ENCODE measurements around the gene TNNT3.
"Not testable (repeated sequence)": the region's sequence is repeated elsewhere in the genome, so short reads cannot be mapped to it uniquely, and the experiment has no call there.

Gene TNNT3

DNA sequence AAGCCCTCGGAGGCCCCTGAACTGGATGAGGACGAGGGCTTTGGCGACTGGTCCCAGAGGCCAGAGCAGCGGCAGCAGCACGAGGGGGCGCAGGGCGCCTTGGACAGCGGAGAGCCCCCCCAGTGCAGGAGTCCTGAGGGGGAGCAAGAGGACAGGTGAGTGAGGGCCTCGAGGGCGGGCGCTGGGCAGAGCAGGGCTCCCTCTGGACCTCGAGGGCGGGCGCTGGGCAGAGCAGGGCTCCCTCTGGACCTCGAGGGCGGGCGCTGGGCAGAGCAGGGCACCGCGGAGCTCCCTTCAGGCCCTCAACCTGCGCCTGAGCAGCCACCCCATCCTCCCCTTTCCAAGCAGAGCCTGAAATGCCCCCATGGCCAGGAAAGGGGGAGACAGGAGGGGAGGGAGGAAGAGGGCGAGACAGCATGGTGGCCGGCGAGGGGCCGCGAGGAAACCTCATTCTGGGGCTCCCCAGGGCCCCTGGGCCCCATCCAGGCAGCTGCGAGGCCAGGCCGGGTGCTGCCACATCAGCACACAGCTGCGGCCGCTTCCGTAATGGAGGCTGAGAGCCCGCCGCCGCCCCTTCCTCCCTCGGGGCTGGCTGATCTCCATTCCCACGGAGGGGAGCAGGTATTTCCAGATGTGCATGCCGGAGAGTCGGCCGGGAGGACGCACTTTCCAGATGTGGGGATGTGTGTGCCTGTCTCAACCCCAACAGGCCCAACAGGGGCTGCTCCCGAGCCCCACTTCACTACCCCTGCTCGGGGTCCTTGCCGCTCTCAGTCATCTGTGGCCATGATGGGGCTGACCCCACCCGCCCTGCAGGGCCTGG lies 37.9 kb upstream of the TNNT3 start:
- no peak for DNase-seq (ENCODE audit: low read depth)

DNA sequence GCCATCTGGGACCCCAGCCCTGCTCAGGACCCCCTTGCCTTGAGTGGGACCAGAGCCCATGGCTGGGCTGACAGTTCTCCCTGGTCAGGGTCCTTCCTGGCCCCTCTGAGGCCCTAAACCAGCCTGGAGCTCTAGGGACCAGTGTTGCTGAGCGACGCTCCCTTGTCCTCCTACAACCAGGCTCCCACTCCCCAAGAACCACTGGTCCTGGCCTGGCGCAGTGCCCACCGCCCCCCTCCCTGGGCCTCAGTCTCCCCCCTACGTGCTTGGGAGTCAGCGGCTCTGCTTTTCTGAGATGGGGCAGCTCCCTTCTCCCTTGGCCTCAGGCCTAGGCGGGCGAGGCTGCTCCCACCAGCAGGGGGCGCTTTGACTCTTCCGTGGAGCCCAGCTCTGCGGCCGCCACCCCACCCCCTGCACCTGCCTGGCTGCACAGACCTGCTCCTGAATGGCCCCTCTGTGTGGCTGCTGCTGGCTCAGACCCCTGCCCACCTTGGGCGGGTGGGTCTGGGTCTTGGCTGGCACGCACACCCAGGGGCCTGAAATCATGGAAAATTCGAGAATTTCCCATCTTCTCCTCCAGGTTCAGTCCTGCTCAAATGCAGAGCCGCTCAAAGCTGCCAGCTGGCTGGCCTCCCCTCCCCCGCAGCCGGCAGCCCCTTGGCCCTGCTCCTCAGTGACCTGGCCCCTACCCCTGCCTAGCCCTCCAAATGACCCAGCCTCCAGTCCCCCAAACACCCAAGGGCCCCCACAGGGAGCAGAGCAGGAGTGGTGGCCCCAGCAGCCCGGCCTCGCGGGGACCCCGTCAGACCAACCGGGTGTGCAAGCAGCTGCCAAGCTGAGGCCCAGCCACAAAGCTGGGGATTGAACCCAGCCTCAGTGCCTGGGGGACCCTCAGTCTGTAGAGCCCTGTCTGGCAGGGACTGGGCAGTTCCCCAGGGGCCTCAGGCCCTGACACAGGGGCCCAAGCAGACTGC lies 37.0 kb upstream of the TNNT3 start:
- peak; percentile 6 for DNase-seq (ENCODE audit: low read depth)

DNA sequence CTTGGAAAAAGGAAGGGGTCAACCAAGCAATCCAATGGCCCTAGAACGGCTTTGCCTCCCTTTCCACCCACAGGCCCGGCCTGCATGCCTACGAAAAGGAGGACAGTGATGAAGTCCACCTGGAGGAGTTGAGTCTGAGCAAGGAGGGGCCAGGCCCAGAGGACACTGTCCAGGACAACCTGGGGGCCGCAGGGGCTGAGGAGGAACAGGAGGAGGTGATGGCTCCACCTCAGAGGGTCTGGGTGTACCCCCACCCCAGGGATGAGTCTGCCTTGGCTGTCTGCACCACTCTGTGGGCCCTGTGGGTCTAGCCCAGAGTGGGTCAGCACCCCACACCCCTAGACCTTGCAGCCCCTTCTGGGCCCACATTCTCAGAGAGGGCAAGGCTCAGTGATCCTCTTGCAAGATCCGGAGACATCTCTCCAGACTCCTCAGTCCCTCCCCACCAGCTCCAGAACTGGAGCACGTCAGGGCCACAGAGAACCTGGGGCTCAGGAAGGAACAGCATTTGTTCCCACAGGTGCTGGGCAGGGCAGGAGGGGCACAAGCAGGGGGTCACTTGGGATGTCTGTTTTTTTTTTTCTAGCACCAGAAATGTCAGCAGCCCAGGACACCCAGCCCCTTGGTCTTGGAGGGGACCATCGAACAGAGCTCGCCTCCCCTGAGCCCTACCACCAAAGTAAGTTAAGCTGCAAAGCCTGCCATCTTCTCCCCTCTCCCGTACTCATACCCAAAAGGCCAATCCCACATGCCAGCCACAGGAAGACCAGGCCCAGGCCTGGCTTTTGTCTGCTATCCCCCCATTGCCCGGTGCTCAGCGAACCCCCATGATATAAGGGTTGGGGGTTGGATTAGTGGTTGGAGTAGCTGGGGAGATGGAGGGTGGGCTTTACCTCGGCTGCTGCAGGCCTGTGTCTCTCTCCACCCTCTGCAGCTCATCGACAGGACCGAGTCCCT lies 35.9 kb upstream of the TNNT3 start:
- DNase-seq (ENCODE audit: low read depth): no peak

DNA sequence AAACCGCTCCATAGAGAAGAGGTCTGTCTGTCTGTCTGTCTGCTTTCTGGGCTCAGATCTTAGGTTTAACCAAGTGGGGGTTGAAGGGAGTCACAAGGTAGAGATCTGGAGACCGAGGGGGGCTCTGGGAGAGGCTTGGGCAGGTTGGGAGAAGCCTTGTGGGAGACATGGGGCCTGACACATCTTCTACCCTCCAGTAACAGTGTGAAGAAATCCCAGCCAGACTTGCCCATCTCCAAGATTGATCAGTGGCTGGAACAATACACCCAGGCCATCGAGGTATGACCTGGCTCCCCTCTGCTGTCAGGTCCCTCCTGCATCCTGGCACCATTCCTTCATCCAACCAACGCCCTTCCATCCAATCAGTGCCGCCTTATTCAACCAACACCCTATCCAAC lies 35.2 kb upstream of the TNNT3 start:
- DNase-seq (ENCODE audit: low read depth): no peak

DNA sequence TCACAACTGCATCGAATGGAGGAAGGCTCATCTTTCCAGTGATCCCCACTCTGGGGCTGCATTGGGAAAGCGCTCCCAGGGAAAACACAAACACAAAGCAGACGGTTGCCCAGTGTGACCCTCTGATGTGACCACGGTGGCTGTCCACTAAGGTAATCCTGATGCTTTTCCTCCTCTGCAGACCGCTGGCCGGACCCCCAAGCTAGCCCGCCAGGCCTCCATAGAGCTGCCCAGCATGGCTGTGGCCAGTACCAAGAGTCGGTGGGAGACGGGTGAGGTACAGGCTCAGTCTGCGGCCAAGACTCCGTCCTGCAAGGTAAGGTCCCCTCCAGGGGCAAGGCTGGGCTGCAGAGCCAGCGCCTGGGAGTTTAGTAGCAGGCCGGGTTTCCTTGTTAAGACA lies 33.0 kb upstream of the TNNT3 start:
- not testable (repeated sequence) for DNase-seq (ENCODE audit: low read depth)

DNA sequence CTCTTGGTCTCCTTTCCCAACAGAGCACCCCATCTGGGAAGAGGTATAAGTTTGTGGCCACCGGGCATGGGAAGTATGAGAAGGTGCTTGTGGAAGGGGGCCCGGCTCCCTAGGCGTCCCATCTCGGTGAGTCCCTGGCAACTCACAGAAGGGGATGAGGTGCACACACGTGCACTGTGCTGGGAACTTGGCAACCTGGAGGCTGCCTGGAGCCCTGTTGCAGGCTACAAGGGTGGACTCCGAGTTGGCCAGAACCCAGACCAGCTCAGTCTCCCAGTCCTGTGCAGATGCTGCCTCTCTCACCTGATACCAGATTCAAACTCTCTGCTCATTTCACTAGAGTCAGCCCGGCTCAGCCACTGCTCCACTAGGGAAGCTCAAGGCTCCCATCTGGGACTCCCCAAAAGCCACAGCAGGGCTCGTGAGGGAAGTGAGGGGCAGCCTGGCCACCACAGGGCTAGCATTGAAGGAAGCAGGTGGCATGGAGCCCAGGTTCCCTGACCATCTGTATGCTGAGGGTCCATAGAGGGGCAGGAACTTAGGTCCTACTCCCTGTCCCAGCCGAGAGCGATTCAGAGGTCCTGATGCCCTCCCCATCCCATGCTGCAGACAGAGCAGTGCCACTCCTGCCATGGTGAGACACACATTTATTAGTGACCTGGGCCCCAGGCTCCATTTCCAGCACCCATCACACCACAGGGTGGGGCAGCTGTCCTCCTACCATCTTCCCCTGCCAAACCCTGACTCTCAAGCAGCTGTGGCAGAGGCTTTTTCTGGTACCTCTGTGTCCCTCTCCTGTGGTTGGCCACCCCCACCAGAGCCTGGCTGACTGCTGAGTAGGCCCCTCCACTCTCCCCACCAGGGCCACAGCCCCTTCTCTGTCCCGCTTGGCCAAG lies 31.8 kb upstream of the TNNT3 start:
- DNase-seq (ENCODE audit: low read depth): no peak

DNA sequence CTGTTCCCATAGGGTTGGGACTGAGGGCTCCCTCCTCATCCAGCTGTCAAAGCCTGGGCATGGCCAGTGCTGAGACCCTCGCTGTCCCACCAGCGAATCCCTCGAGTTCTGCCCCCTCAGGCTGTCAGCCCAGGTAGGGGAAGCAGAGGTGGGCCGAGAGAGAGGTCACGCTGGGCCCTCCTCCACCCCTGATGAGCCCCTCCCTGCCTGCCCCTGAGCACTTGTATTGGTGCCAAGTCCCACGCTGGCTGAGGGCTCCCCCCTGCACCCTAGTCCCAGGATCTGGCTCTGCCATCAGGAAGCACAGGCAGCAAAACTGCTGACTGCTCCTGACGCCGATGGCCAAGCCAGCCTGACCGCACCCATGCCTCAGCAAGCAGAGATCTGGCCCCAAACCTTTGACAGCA lies 31.2 kb upstream of the TNNT3 start:
- DNase-seq (ENCODE audit: low read depth): no peak

DNA sequence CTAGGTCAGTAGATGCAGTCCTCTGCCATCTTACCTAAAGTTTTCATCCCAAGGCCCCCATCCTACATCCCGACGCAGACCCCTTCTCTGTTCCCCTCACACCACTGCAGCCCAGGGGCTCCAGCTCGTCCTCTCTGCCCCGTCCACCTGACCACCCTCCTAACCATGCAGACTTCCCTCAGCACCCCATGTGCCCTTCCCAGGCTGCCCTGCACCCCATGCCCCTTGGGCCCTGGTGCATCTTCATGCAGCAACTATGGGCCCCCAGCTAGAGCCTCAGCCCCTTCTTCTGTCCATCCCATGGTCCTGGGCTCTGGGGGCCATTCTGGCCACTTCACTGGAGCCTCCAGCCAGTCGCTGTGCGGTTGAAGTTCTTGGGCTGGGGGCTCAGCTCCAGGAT lies 30.7 kb upstream of the TNNT3 start:
- no peak for DNase-seq (ENCODE audit: low read depth)

DNA sequence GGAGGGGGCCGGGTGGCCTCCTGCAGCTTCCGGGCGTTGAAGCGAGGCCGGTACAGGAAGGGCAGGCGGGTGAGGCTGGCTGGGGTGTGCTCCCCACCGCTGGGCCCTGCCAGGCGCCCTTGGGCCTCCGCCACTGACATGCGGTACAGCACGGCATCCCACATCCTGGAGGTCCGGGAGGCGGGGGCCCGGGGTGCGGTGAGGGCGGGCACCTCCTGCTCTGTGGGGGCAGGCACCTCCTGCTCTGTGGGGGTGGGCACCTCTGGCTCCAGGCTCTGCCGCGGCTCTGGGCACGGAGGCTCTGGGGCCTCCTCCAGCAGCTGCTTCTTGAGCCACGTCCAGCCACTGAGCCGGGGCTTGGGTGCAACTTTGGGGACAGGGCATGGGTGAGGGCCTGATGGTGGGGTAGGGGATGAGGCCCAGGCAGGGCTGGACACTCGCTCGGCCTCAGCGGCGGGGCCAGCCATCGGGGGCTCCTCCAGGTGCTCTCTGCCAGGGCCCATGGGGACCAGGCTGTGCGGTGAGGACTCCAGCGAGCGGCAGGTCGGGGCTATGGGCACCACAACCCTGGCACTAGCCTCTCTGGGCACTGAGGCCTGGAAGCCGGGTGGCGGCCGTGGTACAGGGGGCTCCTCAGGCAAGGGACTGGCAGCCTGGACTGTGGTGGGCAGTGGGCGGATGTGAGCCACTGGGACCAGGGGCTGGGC lies 30.1 kb upstream of the TNNT3 start:
- no peak for DNase-seq (ENCODE audit: low read depth)

DNA sequence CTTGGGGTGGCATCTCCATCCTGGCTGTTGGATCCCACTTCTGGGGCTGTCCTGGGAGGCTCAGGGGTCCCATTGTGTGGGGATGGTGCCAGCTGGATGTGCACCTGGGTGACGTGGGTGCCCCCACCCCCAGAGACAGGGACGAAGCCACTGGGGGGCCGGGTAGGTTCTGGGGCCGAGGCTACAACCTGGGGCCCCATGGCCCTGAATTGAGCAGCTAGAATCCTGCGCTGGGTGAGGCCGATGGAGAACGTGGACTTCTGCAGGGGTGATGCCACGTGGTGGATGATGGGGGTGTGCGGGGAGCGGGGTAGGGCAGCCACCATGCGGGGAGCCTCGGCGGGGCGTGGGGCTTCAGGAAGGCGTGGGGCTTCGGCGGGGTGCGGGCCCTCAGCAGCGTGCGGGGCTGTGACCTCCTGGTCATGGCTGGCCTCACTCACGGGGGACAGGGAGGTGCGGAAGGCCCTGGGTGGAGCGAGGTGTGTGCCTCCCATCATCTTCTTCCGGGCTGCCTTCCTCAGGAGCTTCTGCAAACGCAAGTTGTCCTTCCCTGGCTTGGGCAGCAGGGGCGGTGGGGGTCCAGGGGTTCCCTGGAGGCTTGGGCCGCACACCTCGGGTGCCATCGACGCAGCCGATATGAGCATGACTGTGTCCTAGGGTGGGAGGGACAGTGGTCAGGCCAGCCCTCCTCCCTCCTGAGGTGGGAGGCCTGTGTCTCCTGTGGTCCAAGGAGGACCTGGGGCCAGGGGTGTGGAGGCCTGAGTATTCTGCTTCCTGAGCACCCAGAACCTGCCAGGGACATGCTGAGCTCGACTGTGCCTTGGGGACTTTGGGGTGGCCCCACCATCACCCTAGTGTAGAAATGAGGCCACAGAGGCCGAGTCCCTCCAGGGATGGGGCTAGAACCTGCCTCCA lies 29.3 kb upstream of the TNNT3 start:
- DNase-seq (ENCODE audit: low read depth): no peak

DNA sequence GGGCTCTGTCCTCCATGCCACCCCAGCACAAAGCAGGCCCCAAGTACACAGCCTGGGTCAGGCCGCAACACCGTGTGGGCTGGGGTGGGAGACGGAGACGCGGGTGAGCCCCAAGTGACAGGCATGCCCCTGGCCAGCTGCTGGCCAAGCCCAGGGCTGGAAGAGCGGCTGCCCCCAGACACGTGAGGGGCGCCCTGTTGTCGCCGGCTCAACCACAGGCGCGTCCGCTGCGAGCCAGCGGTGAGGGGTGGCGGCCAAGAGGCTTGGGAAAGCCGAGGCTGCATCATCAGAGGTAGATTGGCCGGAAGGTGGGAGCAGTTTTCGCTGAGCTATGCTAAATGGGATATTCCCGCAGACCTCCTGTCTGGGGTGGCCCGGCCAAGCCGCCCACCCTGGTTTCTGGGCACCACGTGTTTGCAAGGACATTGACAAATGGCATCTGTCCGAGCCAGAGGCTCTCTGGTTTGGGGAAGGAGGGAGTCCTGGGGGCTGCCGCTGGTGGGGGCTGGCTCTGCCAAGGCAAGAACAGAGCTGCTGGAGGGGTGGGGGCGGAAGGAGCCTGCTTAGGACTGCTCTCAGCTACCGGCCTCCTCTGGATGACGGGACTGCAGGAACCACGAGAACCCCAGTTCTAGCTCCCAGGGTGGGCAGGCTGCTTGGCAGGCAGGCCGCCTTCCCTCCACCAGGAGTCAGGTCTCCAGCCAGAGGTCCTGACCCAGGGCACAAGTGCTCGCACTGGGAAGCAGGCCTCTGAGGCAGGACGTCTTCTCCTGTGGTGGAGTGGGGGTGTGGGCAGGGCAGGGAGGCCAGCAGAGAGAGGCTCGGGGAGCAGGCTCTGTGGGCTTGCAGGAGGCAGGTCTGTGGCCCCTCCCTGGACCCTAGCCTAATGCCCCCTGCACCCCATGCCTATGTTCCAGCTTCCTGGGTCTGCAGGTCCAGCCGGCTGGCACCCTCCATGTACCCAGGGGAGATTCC lies 28.4 kb upstream of the TNNT3 start:
- no peak for DNase-seq (ENCODE audit: low read depth)

DNA sequence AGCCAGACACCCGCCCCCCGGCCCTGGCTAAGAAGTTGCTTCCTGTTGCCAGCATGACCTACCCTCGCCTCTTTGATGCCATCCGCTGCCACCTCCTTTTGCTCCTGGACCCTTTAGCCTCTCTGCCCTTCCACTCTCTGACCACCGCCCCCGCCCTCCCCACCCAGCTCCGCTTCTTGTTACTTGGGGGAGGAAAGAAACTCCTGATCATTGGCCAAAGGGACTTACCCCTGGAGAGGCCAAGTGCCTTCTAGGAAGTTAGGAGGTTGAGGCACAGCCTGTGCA lies 27.7 kb upstream of the TNNT3 start, which contains the start of gene PRR33:
Gene PRR33, minus strand, starts transcription at position 65 of the 285 bp plus-strand sequence. CDS start 1,311 bp downstream, outside the sequence.
- no peak for DNase-seq (ENCODE audit: low read depth)

DNA sequence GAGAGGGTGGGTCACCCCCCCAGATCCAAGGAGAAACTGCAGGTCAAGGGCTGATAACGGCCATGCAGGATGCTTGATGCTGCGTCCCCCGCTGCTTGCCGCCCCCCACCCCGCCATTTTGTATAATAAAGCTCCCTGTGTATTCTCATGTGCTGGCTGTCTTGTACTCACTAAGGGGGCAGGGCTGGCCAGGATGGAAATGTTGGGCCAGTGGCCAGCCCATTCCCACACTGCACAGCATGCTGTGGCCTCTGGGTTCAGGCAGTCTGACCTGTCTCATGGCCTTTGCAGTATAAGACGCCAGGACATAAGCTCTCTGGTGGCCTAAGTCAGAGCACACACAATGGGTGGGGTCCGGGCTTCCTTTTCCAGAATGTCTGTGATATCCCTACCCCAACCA lies 27.4 kb upstream of the TNNT3 start:
- DNase-seq (ENCODE audit: low read depth): no peak

DNA sequence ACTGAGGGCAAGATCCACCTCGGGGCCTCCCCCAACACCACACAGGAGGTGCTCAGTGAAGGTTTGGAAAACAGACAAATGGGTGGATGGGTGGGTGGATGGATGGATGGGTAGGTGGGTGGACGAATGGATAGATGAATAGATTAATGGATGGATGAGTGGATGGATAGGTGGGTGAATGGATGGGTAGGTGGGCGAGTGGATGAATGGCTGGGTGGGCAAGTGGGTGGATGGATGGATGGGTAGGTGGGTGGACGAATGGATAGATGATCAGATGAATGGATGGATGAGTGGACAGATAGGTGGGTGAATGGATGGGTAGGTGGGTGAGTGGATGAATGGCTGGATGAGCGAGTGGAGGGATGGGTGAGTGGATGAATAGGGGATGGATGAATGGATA lies 26.9 kb upstream of the TNNT3 start:
- DNase-seq (ENCODE audit: low read depth): no peak

DNA sequence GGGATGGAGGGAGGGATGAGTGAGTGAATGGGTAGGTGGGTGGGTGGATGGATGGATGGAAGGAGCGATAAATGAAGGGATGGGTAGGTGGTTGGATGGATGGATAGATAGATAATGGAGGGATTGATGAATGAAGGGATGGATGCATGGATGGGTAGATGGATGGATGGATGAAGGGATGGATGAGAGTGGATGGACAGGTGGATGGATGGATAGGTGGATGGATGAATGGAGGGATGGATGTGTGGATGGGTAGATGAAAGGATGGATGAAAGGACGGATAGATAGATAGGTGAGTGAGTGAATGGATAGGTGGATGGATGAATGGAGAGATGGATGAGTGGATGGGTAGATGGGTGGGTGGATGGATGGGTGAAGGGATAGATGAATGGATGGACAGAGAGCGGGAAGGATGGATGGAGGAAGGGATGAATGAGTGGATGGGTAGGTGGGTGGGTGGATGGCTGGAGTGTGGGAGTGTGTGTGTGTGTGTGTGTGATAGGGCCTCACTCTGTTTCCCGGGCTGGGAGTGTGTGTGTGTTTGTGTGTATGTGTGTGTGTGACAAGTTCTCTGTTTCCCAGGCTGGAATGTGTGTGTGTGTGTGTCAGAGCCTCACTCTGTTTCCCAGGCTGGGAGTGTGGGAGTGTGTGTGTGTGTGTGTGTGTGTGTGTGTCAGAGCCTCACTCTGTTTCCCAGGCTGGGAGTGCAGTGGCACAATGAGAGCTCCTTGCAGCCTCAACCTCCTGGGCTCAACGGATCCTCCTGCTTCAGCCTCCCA lies 25.7 kb upstream of the TNNT3 start:
- no peak for DNase-seq (ENCODE audit: low read depth)

DNA sequence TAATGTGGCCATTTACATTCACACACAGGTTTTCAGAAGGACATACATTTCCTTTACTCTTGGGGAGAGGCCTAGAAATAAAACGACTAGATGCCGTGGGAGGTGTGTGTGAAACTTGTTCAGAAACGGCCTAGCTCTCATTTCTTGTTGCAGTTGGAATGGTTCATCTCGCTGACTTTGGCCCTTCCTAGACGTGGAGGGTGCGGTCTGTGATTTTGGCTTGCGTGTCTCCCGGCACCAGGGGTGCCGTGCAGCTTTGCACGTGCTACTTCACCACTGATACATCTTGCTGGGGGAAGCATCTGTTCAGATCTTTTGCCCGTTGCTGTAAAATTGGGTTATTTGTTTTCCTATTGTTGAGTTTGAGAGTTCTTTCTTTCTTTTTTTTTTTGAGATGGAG lies 24.7 kb upstream of the TNNT3 start:
- no peak for DNase-seq (ENCODE audit: low read depth)

DNA sequence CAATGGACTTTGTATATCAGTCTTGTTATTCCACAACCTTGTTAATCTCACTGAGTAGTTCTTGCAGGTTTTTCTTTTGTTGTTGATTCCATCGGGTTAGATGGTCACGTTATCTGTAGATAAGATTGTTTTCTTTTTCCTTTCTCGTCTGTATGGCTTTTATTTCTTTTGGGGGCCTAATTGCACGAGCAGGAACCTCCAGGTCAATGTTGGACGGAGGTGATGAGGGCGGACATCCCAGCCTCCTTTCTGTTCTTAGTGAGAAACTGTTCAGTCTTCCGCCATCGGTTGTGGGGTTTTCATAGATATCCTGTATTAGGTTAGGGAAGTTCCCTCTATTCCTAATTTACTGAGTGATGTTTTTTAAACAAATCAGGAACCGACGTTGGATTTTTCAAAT lies 23.0 kb upstream of the TNNT3 start:
- no peak for DNase-seq (ENCODE audit: low read depth)
